Measurements from ENCODE around the gene TSHZ3.

- TF ChIP-seq CTCF (conservative IDR thresholded peaks at IDR 0.05; ENCODE audit: low read depth, low read length) (no peak), EZH2 (IDR thresholded peaks at IDR 0.05; ENCODE audit: borderline replicate concordance, low read depth, low read length, poor library complexity, severe bottlenecking) (no peak)
Measured at GRCh38 chr19:31296741-31297390, 52.4 kb downstream of the TSHZ3 start.
